GM12801 (cell line): Measurements from ENCODE around the gene UNC5C.

Experiments used
- TF ChIP-seq, protein P1 (sequence below): IDR thresholded peaks from one replicate; pipeline ENCODE4 v1.5.1; 2011; ENCODE audit warnings: control low read depth; ENCODE audit not compliant: insufficient read length; ENCODE audit errors: extremely low read depth

UNC5C gene

DNA sequence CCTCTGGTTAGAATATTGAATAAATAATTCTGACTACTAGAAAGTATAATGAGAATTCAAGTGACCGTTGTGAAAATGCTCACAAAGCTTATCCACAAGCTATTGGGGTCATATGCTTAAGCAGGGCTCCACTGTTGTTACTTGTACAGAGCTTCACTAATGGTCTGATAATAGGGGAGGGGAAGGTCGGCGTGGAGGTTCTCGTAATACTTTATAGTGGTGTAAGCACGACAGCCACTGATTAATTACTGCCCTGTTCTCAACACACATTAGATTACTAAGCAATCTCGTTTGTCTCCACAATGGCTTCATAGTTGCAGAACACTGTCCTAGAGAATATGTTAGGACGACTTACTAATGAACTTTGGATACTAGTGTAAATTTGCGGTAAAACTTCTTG, 11.6 kb downstream of the UNC5C start:
- TF ChIP-seq, protein P1, sequence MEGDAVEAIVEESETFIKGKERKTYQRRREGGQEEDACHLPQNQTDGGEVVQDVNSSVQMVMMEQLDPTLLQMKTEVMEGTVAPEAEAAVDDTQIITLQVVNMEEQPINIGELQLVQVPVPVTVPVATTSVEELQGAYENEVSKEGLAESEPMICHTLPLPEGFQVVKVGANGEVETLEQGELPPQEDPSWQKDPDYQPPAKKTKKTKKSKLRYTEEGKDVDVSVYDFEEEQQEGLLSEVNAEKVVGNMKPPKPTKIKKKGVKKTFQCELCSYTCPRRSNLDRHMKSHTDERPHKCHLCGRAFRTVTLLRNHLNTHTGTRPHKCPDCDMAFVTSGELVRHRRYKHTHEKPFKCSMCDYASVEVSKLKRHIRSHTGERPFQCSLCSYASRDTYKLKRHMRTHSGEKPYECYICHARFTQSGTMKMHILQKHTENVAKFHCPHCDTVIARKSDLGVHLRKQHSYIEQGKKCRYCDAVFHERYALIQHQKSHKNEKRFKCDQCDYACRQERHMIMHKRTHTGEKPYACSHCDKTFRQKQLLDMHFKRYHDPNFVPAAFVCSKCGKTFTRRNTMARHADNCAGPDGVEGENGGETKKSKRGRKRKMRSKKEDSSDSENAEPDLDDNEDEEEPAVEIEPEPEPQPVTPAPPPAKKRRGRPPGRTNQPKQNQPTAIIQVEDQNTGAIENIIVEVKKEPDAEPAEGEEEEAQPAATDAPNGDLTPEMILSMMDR: no peak

- TF ChIP-seq, protein P1: no peak
Measured at GRCh38 chr4:95536650-95537049, 12.1 kb downstream of the UNC5C start.

GRCh38 chr4:95535180-95535579, 13.6 kb downstream of the UNC5C start:
- TF ChIP-seq, protein P1: no peak

GRCh38 chr4:95534032-95534431, 14.7 kb downstream of the UNC5C start:
- TF ChIP-seq, protein P1: no peak

GRCh38 chr4:95533254-95533653, 15.5 kb downstream of the UNC5C start:
- TF ChIP-seq, protein P1: no peak

DNA sequence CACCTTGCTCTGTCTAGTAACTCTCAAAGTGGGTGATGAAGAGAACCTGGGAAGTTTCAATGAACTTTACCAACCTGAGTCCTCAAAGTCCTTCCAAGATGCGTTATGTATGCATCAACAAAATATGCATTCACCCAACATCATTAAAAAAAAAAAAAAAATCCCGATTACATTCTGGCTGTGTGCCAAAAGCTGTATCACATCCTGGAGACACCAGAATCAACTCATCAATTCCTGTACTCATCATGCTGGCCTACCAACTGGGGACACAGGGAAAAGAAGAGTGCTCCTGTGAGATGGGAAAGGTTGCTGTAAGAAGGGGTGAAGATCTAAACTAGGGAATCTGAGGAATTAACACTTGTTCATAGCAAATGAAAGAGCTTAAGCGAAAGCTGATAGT, 16.5 kb downstream of the UNC5C start:
- TF ChIP-seq, protein P1: no peak

- TF ChIP-seq, protein P1: no peak
Measured at GRCh38 chr4:95531141-95531540, 17.6 kb downstream of the UNC5C start.

DNA sequence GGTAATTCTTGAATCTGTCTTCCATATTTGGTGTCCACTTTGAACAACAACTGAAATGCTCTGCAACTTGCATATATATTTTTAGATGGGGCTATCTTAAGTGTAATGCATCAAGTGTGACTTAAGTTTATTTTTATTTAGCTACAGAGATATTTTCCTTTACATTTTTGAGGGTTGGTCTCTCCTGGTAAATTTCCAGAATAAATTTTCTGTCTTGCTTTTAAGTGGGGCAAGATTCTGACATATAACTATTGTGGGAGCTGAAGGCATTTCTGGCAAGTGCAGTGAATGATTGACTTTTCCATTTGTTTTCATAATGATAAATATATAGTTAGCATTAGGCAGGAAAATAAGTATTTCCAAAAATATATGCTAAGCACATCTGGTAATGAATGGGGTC, 18.8 kb downstream of the UNC5C start:
- TF ChIP-seq, protein P1: no peak
